Bronchial epithelial cell (primary cell): ENCODE data around the gene PCED1B. TPM values are rescaled to one million over a fixed set of nuclear protein-coding genes. Genes with fewer than 3 reads are reported as not detected.

ENCODE experiments used
- DNase-seq: peaks from one replicate; pipeline ENCODE4 v3.0.0-alpha.2; 2010; ENCODE audit warnings: low read depth
- FAIRE-seq: peaks from 2 replicates; lab custom pipeline; 2011; peaks lifted over from hg19 to GRCh38; lab: Jason Lieb, UNC
- H3K27me3 ChIP-seq: 2 replicates; pipeline ENCODE4 v1.5.1; 2011; ENCODE audit warnings: low read length; ENCODE audit not compliant: control insufficient read depth, insufficient read depth
- H3K36me3 ChIP-seq: 2 replicates; pipeline ENCODE4 v1.5.1; 2011; ENCODE audit warnings: low read length; ENCODE audit not compliant: control insufficient read depth, insufficient read depth
- H3K4me3 ChIP-seq: 2 replicates; pipeline ENCODE4 v1.5.1; 2011; ENCODE audit warnings: mild to moderate bottlenecking, low read depth, low read length, control low read depth
- total RNA-seq: library from RNA; depleted of rRNA; stranded (reverse); fragments of >200 nt; gene quantifications from 2 replicates; pipeline ENCODE4 v1.2.1, GENCODE V29; 2014
- TF ChIP-seq, protein P1 (sequence below): IDR thresholded peaks from 2 replicates; pipeline ENCODE4 v1.5.1; 2011; ENCODE audit warnings: mild to moderate bottlenecking, moderate library complexity, low read length, control low read depth, inconsistent platforms; ENCODE audit not compliant: insufficient read depth, severe bottlenecking

The PCED1B gene
- total RNA-seq, 1 donor from 2014 or later = 1.3 TPM

DNA sequence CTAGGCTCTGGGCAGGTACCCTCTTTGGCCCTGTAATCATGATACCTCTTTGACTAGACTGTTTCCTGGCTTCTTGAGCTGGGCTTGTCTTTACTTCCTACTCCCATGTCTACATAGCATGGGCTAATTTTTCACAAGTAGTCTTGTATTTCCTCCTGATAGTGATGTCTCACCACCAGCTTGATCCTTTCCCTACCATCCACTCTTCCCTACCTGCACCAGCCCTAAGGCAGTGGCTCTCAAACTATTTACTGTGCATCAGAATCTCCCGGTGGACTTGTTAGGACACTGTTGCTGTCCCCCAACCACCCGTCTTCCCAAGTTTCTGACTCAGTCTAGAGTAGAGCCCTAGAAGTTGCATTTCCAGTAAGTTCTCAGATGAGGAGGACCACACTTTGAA lies 163.0 kb downstream of the PCED1B start:
- FAIRE-seq = no peak
- no peak overlapping the region for H3K4me3 ChIP-seq
- no peaks in the 10 kb centered on the region for H3K27me3 ChIP-seq
- DNase-seq = peak; percentile 85
- no peaks in the 10 kb centered on the region for H3K36me3 ChIP-seq
- TF ChIP-seq, protein P1, sequence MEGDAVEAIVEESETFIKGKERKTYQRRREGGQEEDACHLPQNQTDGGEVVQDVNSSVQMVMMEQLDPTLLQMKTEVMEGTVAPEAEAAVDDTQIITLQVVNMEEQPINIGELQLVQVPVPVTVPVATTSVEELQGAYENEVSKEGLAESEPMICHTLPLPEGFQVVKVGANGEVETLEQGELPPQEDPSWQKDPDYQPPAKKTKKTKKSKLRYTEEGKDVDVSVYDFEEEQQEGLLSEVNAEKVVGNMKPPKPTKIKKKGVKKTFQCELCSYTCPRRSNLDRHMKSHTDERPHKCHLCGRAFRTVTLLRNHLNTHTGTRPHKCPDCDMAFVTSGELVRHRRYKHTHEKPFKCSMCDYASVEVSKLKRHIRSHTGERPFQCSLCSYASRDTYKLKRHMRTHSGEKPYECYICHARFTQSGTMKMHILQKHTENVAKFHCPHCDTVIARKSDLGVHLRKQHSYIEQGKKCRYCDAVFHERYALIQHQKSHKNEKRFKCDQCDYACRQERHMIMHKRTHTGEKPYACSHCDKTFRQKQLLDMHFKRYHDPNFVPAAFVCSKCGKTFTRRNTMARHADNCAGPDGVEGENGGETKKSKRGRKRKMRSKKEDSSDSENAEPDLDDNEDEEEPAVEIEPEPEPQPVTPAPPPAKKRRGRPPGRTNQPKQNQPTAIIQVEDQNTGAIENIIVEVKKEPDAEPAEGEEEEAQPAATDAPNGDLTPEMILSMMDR = no peak

DNA sequence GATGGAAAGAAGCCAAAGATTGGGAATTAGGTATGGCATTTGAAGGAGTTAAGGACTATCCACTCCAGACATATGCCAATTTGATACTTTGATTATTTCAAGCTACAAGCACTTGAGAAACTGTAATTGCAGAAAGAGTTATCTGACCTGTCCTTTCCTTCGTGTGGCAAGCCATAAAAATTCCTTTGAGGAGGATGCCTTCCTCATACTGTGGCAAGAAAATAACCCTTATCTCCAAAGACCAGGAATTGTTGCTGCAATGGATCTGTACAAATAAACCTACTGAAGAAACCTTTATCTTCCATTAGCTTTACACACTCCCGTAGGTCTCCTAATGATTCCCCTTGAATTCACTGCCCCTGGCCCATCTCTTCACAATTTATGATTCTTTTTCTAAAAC lies 165.4 kb downstream of the PCED1B start:
- TF ChIP-seq, protein P1 = no peak
- no peak for DNase-seq
- FAIRE-seq = no peak
- Histone ChIP-seq H3K36me3 (no peaks in the 10 kb centered on the region), H3K4me3 (no peak overlapping the region), H3K27me3 (no peaks in the 10 kb centered on the region)

DNA sequence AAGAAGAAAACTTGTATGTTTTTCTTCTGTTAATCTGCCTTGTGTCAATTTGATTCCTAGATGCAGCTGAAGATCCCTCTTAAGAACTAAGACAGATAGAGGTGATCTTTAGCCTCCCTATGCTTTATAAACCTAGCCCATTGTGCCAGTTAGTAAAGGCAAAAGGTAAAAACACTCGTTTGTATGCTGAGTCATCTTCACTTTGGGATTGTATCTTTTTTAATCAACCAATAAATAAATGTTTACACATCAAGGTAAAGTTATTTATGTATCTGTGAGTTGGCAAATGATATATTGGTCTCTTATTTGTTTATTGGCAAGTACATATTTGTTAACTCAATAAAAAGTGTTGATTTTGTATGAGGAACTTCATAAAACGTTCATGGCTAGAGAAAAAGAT lies 166.2 kb downstream of the PCED1B start:
- Histone ChIP-seq H3K27me3 (no peaks in the 10 kb centered on the region), H3K4me3 (no peak overlapping the region), H3K36me3 (no peaks in the 10 kb centered on the region)
- FAIRE-seq (no peak), DNase-seq (no peak)
- TF ChIP-seq, protein P1 = no peak

DNA sequence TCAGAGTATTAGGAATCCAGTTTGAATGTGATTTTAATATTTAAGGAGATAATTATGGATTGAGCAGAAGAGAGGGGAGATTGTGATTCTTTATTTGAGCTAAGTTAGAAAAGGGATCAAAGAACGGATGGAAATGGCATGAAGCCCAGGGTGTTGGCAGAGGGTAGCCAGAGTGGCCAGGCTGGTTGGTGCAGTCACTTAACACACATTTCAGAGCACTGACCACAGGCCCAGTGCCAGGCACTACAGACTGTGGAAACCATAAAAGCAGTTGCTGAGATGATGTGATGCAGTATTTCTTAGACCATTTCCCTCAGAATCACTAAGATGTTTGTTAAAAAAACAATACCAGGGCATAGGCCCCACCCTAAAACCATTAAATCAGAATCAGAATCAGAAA lies 168.0 kb downstream of the PCED1B start:
- no peaks in the 10 kb centered on the region for H3K36me3 ChIP-seq
- no peaks in the 10 kb centered on the region for H3K27me3 ChIP-seq
- no peak for FAIRE-seq
- TF ChIP-seq, protein P1 = no peak
- DNase-seq = no peak
- no peak overlapping the region for H3K4me3 ChIP-seq

DNA sequence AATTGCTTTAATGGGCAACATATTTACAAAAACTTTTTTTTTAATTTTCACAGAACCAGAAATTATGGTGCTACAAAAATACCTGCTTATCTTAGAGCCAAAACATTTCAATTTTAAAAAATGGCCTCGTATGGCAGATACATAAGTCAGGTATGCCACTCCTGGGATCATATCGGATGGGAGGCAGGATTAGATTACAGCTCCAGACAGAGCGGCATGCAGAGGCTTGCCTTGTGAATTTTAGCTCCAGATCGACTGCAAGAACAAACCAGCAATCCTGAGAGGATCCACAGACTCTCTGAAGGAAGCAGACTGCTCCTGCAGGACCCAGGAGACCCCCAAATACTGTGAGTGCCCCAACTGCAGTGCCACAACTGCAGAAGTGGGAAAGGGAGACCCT lies 169.7 kb downstream of the PCED1B start:
- TF ChIP-seq, protein P1 = no peak
- no peaks in the 10 kb centered on the region for H3K27me3 ChIP-seq
- FAIRE-seq (no peak), DNase-seq (peak; percentile 91)
- no peaks in the 10 kb centered on the region for H3K36me3 ChIP-seq
- peak overlapping the region; percentile 8 for H3K4me3 ChIP-seq

DNA sequence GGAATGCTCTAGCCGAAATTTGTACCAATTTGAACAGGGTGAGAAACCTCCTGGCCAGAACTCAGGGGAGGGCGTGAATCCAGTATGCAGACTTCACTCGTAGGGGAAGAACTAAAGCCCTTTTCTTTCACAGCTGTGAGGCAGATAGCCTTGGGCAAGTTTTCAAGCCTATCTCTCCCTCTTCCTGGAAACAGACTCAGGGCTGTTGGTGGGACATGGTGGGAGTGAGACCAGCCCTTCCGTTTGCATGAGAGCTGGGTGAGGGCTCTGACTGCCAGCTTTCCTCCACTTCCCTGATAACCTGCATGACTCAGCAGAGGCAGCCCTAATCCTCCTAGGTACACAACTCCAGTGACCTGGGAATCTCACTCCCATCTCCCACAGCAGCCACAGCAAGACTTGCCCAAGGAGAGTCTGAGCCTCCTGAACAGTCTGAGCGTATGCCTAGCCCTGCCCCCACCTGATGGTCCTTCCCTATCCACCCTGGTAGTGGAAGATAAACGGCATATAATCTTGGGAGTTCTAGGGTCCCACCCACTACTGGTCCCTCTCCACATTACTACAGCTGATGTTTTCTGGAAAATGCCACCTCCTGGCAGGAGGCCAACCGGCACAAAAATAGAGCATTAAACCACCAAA lies 170.4 kb downstream of the PCED1B start:
- DNase-seq (peak; percentile 76), FAIRE-seq (no peak)
- TF ChIP-seq, protein P1 = no peak
- Histone ChIP-seq H3K4me3 (no peak overlapping the region), H3K36me3 (no peaks in the 10 kb centered on the region), H3K27me3 (no peaks in the 10 kb centered on the region)
